Measurements from ENCODE around the gene LRMDA.

GRCh38 chr10:76175533-76176165 is 744.2 kb downstream of the LRMDA start:
- TF ChIP-seq CTCF (IDR thresholded peaks at IDR 0.05; ENCODE audit: low read depth, low read length) (no peak), EZH2phosphoT487 (IDR thresholded peaks at IDR 0.05; ENCODE audit: low read depth) (no peak)

All from OCI-LY3 (cell line).